ENCODE data around the gene HDGF. TPM values are rescaled to one million over a fixed set of nuclear protein-coding genes. Genes with fewer than 3 reads are reported as not detected.

HDGF gene
- total and polyA plus RNA-seq, 9 of the 15 experiments (the other 6 are each of a cell fraction or from before 2014, with no cell fraction given), result 38.8 to 601 (median 400) TPM

GRCh38 chr1:156751757-156752481 lies 444 bp upstream of the HDGF start (continued):
- no peak for TF ChIP-seq RNF219 (CRISPR knock-in tag; IDR thresholded peaks at IDR 0.05)
- TF ChIP-seq JUND (IDR thresholded peaks at IDR 0.05; ENCODE audit: borderline replicate concordance, low read depth, low read length), result peak; percentile 58
- TF ChIP-seq JUND (tag; IDR thresholded peaks at IDR 0.05; ENCODE audit: borderline replicate concordance, low read depth, low read length), result peak; percentile 17; the same call in 1 of the 3 replicates
- no peak for TF ChIP-seq NKRF (IDR thresholded peaks at IDR 0.05; ENCODE audit: borderline replicate concordance)
- no peak for TF ChIP-seq THRA (IDR thresholded peaks at IDR 0.05)
- peak; percentile 87 for TF ChIP-seq MYC (IDR thresholded peaks at IDR 0.05; ENCODE audit: low read depth, low read length)
- TF ChIP-seq MYC (CRISPR knock-in tag; IDR thresholded peaks at IDR 0.05; ENCODE audit: borderline replicate concordance, low read depth), result no peak
- no peak for TF ChIP-seq SMAD2 (IDR thresholded peaks at IDR 0.05; ENCODE audit: low read depth, low read length)
- TF ChIP-seq MCM2 (IDR thresholded peaks at IDR 0.05; ENCODE audit: low read depth), result no peak
- TF ChIP-seq E2F4 (CRISPR knock-in tag; IDR thresholded peaks at IDR 0.05; ENCODE audit: low read depth), result peak; percentile 75; the same call in 1 of the 2 replicates
- no peak for TF ChIP-seq MLX (CRISPR knock-in tag; conservative IDR thresholded peaks at IDR 0.05)
- no peak for TF ChIP-seq BRD9 (IDR thresholded peaks at IDR 0.05; ENCODE audit: low read depth, partially characterized antibody)
- TF ChIP-seq CREBBP (IDR thresholded peaks at IDR 0.05; ENCODE audit: low read depth, low read length), result no peak
- TF ChIP-seq RNF2 (IDR thresholded peaks at IDR 0.05), result peak; percentile 73; the same call in 1 of the 2 replicates
- peak; percentile 82 for TF ChIP-seq CHD1 (IDR thresholded peaks at IDR 0.05; ENCODE audit: low read length)
- TF ChIP-seq RBM15 (IDR thresholded peaks at IDR 0.05; ENCODE audit: insufficient read depth, low read length), result no peak
- no peak for TF ChIP-seq ZBTB49 (CRISPR knock-in tag; IDR thresholded peaks at IDR 0.05; ENCODE audit: borderline replicate concordance)

Data from K562 (cell line).